ENCODE measurements around the gene SAE1. TPM values are rescaled to one million over a fixed set of nuclear protein-coding genes. Genes with fewer than 3 reads are reported as not detected.
A peak's percentile ranks its signal among the peaks of the same experiment; 100 is the strongest.

SAE1 gene
- total and polyA plus RNA-seq, 10 of the 15 experiments (the other 5 are each of a cell fraction or from before 2014, with no cell fraction given): 62.0 to 246 (median 148) TPM

DNA sequence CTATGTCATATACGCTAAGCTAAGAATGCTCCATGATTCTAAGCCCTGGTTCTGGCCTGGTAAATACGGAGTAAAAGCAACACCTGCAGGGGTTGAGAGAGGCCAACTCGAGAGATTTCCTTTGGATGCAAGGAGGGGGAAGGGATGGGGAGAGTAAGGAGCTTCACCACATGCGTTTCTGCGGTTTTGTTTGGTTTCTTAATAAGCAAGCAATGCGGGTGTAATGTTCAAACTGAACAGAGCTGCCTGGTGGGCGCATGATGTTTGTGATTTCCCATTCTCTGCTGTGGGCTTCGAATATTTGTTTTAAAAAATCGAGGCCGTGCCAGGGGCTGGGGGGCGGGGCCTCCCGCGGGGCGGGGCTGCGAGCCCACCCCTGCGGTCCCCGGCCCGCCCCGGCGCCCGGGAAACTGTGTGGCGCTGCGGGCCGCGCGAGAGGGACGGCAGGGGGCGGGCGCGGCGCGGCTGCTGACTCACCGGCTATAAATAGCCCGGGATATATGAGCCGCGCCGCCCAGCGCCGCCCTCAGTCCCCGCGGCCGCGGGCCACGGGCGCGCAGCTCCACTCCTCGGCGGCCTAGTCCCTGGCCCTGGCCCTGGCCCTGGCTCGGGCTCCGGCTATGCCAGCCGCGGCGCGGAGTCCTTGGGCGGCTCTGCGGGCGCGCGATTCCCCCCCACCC lies 95.3 kb downstream of the SAE1 start (continued):
- TF ChIP-seq, protein P1, sequence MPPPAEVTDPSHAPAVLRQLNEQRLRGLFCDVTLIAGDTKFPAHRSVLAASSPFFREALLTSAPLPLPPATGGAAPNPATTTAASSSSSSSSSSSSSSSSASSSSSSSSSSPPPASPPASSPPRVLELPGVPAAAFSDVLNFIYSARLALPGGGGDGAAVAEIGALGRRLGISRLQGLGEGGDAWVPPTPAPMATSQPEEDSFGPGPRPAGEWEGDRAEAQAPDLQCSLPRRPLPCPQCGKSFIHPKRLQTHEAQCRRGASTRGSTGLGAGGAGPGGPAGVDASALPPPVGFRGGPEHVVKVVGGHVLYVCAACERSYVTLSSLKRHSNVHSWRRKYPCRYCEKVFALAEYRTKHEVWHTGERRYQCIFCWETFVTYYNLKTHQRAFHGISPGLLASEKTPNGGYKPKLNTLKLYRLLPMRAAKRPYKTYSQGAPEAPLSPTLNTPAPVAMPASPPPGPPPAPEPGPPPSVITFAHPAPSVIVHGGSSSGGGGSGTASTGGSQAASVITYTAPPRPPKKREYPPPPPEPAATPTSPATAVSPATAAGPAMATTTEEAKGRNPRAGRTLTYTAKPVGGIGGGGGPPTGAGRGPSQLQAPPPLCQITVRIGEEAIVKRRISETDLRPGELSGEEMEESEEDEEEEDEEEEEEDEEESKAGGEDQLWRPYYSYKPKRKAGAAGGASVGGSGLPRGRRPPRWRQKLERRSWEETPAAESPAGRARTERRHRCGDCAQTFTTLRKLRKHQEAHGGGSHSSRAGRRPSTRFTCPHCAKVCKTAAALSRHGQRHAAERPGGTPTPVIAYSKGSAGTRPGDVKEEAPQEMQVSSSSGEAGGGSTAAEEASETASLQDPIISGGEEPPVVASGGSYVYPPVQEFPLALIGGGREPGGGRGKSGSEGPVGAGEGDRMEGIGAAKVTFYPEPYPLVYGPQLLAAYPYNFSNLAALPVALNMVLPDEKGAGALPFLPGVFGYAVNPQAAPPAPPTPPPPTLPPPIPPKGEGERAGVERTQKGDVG (CRISPR knock-in tag; IDR thresholded peaks at IDR 0.05): no peak
- peak; percentile 66 for TF ChIP-seq CREB1 (IDR thresholded peaks at IDR 0.05; ENCODE audit: low read depth)
- peak; percentile 74; the same call in 1 of the 2 replicates for TF ChIP-seq ZBED1 (IDR thresholded peaks at IDR 0.05; ENCODE audit: borderline replicate concordance)
- peak; percentile 74; the same call in 1 of the 2 replicates for TF ChIP-seq ESRRA (IDR thresholded peaks at IDR 0.05; ENCODE audit: low read length)
- peak; percentile 64; the same call in 1 of the 2 replicates for TF ChIP-seq TBL1XR1 (IDR thresholded peaks at IDR 0.05; ENCODE audit: low read depth, low read length)

DNA sequence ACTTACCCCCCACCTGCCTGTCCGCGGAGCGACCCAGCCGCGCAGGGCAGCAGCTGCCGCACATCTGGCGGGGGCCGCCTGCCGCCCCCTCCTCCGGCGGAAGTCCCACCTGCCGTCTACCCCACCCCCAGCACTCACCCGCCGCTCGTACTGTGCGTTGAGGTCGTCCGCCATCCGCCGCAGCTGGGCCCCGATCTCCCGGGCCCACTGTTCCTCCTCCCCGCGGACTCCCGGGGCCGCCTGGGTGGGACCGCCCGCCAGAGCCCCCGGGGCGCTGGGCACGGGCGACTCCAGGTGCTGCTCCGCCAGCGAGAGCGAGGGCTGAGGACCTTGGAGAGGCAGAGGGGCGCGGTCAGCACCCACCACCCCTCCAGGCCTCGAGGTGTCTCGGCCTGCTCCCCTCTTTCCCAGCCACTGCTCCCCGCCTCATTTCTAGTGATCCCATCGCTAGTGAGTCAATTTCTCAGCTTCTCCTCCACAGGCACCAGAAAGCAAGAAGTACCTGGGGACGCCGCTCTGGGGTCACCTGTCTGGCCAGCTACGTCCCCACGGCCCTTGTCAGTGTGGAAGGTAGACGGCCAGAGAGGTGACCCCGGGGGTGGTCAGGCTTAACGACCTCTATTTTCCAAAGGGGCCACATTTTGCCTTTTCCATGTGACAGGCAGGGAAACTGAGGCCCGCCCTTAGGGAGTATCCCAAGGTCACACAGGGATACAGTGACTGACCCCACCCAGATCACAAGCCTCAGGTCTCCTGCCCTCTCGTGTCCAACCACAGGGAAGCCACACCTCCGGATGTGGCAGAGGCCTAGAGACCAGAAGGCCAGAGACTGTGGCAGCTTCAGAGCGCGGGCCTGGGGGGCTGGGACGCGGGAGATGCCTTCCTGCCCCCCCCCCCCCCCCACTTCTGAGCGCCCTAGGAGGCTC lies 96.1 kb downstream of the SAE1 start:
- FAIRE-seq: peak; percentile 62
- peak; percentile 74 for TF ChIP-seq EED (IDR thresholded peaks at IDR 0.05; ENCODE audit: low read depth)
- TF ChIP-seq MXI1 (IDR thresholded peaks at IDR 0.05; ENCODE audit: low read depth, low read length): no peak; the same call in 1 of the 2 replicates
- TF ChIP-seq RB1 (IDR thresholded peaks at IDR 0.05; ENCODE audit: borderline replicate concordance): no peak
- no peak for TF ChIP-seq JUNB (IDR thresholded peaks at IDR 0.05)
- TF ChIP-seq WRNIP1 (IDR thresholded peaks at IDR 0.05; ENCODE audit: borderline replicate concordance, low read depth, low read length): no peak
- TF ChIP-seq ZSCAN29 (IDR thresholded peaks at IDR 0.05): no peak
- TF ChIP-seq, protein P2, sequence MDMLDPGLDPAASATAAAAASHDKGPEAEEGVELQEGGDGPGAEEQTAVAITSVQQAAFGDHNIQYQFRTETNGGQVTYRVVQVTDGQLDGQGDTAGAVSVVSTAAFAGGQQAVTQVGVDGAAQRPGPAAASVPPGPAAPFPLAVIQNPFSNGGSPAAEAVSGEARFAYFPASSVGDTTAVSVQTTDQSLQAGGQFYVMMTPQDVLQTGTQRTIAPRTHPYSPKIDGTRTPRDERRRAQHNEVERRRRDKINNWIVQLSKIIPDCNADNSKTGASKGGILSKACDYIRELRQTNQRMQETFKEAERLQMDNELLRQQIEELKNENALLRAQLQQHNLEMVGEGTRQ (IDR thresholded peaks at IDR 0.05; ENCODE audit: borderline replicate concordance, low read depth, low read length): no peak; the same call in 1 of the 2 replicates
- no peak; the same call in 1 of the 2 replicates for TF ChIP-seq ZBED1 (IDR thresholded peaks at IDR 0.05; ENCODE audit: borderline replicate concordance)
- 0 out of 2 replicates have a peak, but pooled peaks have one; percentile 18 for TF ChIP-seq SMAD5 (IDR thresholded peaks at IDR 0.05; ENCODE audit: low read depth)
- TF ChIP-seq, protein P3, sequence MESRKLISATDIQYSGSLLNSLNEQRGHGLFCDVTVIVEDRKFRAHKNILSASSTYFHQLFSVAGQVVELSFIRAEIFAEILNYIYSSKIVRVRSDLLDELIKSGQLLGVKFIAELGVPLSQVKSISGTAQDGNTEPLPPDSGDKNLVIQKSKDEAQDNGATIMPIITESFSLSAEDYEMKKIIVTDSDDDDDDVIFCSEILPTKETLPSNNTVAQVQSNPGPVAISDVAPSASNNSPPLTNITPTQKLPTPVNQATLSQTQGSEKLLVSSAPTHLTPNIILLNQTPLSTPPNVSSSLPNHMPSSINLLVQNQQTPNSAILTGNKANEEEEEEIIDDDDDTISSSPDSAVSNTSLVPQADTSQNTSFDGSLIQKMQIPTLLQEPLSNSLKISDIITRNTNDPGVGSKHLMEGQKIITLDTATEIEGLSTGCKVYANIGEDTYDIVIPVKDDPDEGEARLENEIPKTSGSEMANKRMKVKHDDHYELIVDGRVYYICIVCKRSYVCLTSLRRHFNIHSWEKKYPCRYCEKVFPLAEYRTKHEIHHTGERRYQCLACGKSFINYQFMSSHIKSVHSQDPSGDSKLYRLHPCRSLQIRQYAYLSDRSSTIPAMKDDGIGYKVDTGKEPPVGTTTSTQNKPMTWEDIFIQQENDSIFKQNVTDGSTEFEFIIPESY (IDR thresholded peaks at IDR 0.05): no peak

More for the DNA sequence above, 96.1 kb downstream of the SAE1 start:
- no peaks in the 10 kb centered on the region for H4K20me1 ChIP-seq (ENCODE audit: control insufficient read depth, insufficient read depth)
- ATAC-seq (peak; percentile 73), DNase-seq (ENCODE audit: low read depth, low spot score) (peak; percentile 57)
- H2AFZ ChIP-seq (ENCODE audit: control insufficient read depth, low read depth, low read length): no peak overlapping the region
- H3K27ac ChIP-seq (ENCODE audit: control insufficient read depth, insufficient read depth): peak overlapping the region; percentile 78
- ChIA-PET SMC1A (ENCODE audit: uncharacterized antibody, unreplicated experiment) (interaction anchor here (1.2 to 5.0 kb wide), 6 partner anchors 14 to 113 kb away, joined by 3 to 46 read pairs (median 4); partner anchors contain the start of gene ZC3H4), CTCF (interaction anchor here (0.5 to 6.1 kb wide), 11 partner anchors 9 to 86 kb away, joined by 3 to 55 read pairs (median 4); no protein-coding TSS in a partner anchor), POLR2A (interaction anchor here (0.6 to 3.5 kb wide), 17 partner anchors 9 to 354 kb away, joined by 3 to 36 read pairs (median 5); partner anchors contain the start of genes CCDC9, SAE1 and ZC3H4), RAD21 (ENCODE audit: unreplicated experiment) (interaction anchor here (0.6 to 2.6 kb wide), 11 partner anchors 11 to 301 kb away, joined by 3 to 37 read pairs (median 5); partner anchors contain the start of gene CCDC9)
- peak overlapping the region; percentile 57 for H3K4me2 ChIP-seq (ENCODE audit: control insufficient read depth, insufficient read depth)
- H3K9me3 ChIP-seq (replicated peaks; ENCODE audit: control insufficient read depth, insufficient read depth, low read length): no peaks in the 10 kb centered on the region
- H3K4me1 ChIP-seq (ENCODE audit: control insufficient read depth, insufficient read depth, low read length): peaks cover 39% of the 10 kb centered on the region
- TSS peak; percentile 88 for BruUV-seq (replicated peaks)
- 0% methylated on average over 22 of the region's 56 CpGs for WGBS (ENCODE audit: insufficient coverage, insufficient replicate concordance, low lambda C conversion rate, missing lambda C conversion rate)
- H3K4me3 ChIP-seq: peak overlapping the region; percentile 91
- H3K79me2 ChIP-seq (ENCODE audit: control insufficient read depth, insufficient read depth, low read length): peaks cover 28% of the 10 kb centered on the region
- H3K27me3 ChIP-seq (replicated peaks in 1 of 2; ENCODE audit: control insufficient read depth in 2 of 2, insufficient read depth in 2 of 2, low read length in 1 of 2): no peaks in the 10 kb centered on the region
- in situ Hi-C loops (cut with MboI) (no loop called here), intact Hi-C loops (cut with micrococcal nuclease; ENCODE audit: unreplicated experiment) (no loop called here)
- H3K36me3 ChIP-seq (ENCODE audit: control insufficient read depth in 2 of 2, insufficient read depth in 2 of 2, low read length in 1 of 2): peaks cover 1 to 6% of the 10 kb centered on the region in 2 experiments
- peak overlapping the region; percentile 91 for H3K9ac ChIP-seq (ENCODE audit: control insufficient read depth, insufficient read depth, low read length)

Data from GM12878 (cell line).